Measurements from ENCODE around the gene SPACA5B. TPM values are rescaled to one million over a fixed set of nuclear protein-coding genes. Genes with fewer than 3 reads are reported as not detected.

The SPACA5B gene
- total and polyA plus RNA-seq, 4 donors, result not detected

DNA sequence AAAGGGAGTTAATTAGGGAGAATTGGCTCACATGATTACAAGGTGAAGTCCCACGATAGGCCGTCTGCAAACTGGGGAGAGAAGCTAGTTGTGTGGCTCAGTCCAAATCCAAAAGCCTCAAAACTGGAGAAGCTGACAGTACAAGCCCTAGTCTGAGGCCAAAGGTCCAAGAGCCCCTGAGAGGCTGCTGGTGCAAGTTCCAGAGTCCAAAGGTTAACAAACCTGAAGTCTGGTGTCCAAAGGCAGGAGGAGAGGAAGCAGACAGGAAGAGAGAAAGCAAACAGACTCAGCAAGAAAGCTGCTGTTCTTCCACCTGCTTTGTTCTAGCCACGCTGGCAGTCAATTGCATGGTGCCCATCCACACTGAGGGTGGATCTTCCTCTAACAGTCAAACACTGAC, 29.0 kb upstream of the SPACA5B start:
- Histone ChIP-seq H3K27me3 (ENCODE audit: control insufficient read depth in 4 of 4, insufficient read depth in 4 of 4, low read length in 3 of 4) (no peaks in the 10 kb centered on the region), H3K9me3 (ENCODE audit: control insufficient read depth in 4 of 4, low read length in 3 of 4) (no peaks in the 10 kb centered on the region), H3K4me1 (ENCODE audit: control insufficient read depth in 4 of 4, insufficient read depth in 4 of 4, low read length in 3 of 4) (no peaks in the 10 kb centered on the region), H3K36me3 (ENCODE audit: control insufficient read depth in 4 of 4, insufficient read depth in 3 of 4, low read depth in 1 of 4, low read length in 3 of 4) (no peaks in the 10 kb centered on the region), H3K9ac (ENCODE audit: low read depth in 1 of 2, low read length in 2 of 2) (no peak overlapping the region), H3K4me3 (ENCODE audit: low read depth in 1 of 3, low read length in 3 of 3) (no peak overlapping the region), H3K27ac (ENCODE audit: low read depth in 1 of 2, low read length in 2 of 2) (no peak overlapping the region)
- WGBS, result 77% methylated on average over 3 of the region's 3 CpGs
- DNase-seq (ENCODE audit: low spot score), result no peak
- TF ChIP-seq HNF4A (conservative IDR thresholded peaks at IDR 0.05), result peak; percentile 8 to 78
- TF ChIP-seq FOXA2 (IDR thresholded peaks at IDR 0.05), result no peak
- TF ChIP-seq FOXA1 (IDR thresholded peaks at IDR 0.05), result no peak
- TF ChIP-seq, protein P1, sequence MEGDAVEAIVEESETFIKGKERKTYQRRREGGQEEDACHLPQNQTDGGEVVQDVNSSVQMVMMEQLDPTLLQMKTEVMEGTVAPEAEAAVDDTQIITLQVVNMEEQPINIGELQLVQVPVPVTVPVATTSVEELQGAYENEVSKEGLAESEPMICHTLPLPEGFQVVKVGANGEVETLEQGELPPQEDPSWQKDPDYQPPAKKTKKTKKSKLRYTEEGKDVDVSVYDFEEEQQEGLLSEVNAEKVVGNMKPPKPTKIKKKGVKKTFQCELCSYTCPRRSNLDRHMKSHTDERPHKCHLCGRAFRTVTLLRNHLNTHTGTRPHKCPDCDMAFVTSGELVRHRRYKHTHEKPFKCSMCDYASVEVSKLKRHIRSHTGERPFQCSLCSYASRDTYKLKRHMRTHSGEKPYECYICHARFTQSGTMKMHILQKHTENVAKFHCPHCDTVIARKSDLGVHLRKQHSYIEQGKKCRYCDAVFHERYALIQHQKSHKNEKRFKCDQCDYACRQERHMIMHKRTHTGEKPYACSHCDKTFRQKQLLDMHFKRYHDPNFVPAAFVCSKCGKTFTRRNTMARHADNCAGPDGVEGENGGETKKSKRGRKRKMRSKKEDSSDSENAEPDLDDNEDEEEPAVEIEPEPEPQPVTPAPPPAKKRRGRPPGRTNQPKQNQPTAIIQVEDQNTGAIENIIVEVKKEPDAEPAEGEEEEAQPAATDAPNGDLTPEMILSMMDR (IDR thresholded peaks at IDR 0.05; ENCODE audit: low read depth, low read length, missing input control), result no peak
- TF ChIP-seq HNF4G (IDR thresholded peaks at IDR 0.05), result peak; percentile 7
- no peak for TF ChIP-seq TAF1 (conservative IDR thresholded peaks at IDR 0.05)
- no peak for TF ChIP-seq NR2F2 (IDR thresholded peaks at IDR 0.05)
- TF ChIP-seq RAD21 (IDR thresholded peaks at IDR 0.05), result no peak
- TF ChIP-seq, protein P2, sequence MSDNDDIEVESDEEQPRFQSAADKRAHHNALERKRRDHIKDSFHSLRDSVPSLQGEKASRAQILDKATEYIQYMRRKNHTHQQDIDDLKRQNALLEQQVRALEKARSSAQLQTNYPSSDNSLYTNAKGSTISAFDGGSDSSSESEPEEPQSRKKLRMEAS (IDR thresholded peaks at IDR 0.05), result no peak
- no peak for TF ChIP-seq SP1 (IDR thresholded peaks at IDR 0.05)
- TF ChIP-seq, protein P3, sequence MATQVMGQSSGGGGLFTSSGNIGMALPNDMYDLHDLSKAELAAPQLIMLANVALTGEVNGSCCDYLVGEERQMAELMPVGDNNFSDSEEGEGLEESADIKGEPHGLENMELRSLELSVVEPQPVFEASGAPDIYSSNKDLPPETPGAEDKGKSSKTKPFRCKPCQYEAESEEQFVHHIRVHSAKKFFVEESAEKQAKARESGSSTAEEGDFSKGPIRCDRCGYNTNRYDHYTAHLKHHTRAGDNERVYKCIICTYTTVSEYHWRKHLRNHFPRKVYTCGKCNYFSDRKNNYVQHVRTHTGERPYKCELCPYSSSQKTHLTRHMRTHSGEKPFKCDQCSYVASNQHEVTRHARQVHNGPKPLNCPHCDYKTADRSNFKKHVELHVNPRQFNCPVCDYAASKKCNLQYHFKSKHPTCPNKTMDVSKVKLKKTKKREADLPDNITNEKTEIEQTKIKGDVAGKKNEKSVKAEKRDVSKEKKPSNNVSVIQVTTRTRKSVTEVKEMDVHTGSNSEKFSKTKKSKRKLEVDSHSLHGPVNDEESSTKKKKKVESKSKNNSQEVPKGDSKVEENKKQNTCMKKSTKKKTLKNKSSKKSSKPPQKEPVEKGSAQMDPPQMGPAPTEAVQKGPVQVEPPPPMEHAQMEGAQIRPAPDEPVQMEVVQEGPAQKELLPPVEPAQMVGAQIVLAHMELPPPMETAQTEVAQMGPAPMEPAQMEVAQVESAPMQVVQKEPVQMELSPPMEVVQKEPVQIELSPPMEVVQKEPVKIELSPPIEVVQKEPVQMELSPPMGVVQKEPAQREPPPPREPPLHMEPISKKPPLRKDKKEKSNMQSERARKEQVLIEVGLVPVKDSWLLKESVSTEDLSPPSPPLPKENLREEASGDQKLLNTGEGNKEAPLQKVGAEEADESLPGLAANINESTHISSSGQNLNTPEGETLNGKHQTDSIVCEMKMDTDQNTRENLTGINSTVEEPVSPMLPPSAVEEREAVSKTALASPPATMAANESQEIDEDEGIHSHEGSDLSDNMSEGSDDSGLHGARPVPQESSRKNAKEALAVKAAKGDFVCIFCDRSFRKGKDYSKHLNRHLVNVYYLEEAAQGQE (IDR thresholded peaks at IDR 0.05), result no peak
- no peak for TF ChIP-seq EGR1 (IDR thresholded peaks at IDR 0.05; ENCODE audit: low read depth in 2 of 2)
- no peak for TF ChIP-seq GABPA (IDR thresholded peaks at IDR 0.05 in 1 of 2, conservative IDR thresholded peaks at IDR 0.05 in 1 of 2)

DNA sequence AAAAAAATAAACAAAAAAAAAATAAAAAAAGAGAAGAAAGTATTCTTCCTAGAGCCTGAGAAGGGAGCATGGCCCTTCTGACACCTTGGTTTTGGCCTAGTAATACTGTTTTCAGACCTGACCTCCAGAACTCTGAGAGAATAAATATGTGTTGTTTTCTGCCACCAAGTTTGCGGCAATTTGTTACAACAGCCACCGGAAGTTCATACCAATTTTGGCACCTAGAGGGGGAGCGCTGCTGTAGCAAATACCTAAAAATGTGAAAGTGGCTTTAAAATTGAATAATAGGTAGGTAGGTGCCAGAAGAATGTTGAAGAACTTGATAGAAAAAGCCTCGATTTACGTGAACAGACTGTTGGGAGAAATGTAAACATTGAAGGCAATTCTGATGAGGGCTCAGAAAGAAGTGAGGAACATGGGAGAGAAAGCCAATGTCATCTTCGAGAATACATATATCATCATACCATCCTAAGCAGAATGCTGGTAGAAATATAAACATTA, 27.5 kb upstream of the SPACA5B start:
- DNase-seq (ENCODE audit: low spot score), result no peak
- Histone ChIP-seq H3K4me3 (ENCODE audit: low read depth in 1 of 3, low read length in 3 of 3) (no peak overlapping the region), H3K9ac (ENCODE audit: low read depth in 1 of 2, low read length in 2 of 2) (no peak overlapping the region), H3K27me3 (ENCODE audit: control insufficient read depth in 4 of 4, insufficient read depth in 4 of 4, low read length in 3 of 4) (no peaks in the 10 kb centered on the region), H3K9me3 (ENCODE audit: control insufficient read depth in 4 of 4, low read length in 3 of 4) (no peaks in the 10 kb centered on the region), H3K27ac (ENCODE audit: low read depth in 1 of 2, low read length in 2 of 2) (no peak overlapping the region), H3K36me3 (ENCODE audit: control insufficient read depth in 4 of 4, insufficient read depth in 3 of 4, low read depth in 1 of 4, low read length in 3 of 4) (no peaks in the 10 kb centered on the region), H3K4me1 (ENCODE audit: control insufficient read depth in 4 of 4, insufficient read depth in 4 of 4, low read length in 3 of 4) (no peaks in the 10 kb centered on the region)
- 88% methylated on average over 6 of the region's 6 CpGs for WGBS
- TF ChIP-seq RAD21 (IDR thresholded peaks at IDR 0.05) (no peak), EGR1 (IDR thresholded peaks at IDR 0.05; ENCODE audit: low read depth in 2 of 2) (no peak), FOXA2 (IDR thresholded peaks at IDR 0.05) (no peak), HNF4G (IDR thresholded peaks at IDR 0.05) (no peak), SP1 (IDR thresholded peaks at IDR 0.05) (no peak), HNF4A (conservative IDR thresholded peaks at IDR 0.05) (no peak)
- TF ChIP-seq, protein P1 (IDR thresholded peaks at IDR 0.05; ENCODE audit: low read depth, low read length, missing input control), result no peak

Data from liver (tissue), 9 donors.